DOHH2 (cell line): Measurements from ENCODE around the gene CDH4.

ENCODE experiments used
- EZH2phosphoT487 ChIP-seq: fragments of 200-600 bp; sonication (generic); IDR thresholded peaks from 2 replicates; pipeline ENCODE4 v1.6.1; 2017; ENCODE audit warnings: borderline replicate concordance, mild to moderate bottlenecking, antibody characterized with exemption, low read length, moderate library complexity, mixed read lengths
- TF ChIP-seq, protein P1 (sequence below): fragments of 200-600 bp; sonication (generic); IDR thresholded peaks from one replicate; pipeline ENCODE4 v1.5.1; 2014; ENCODE audit warnings: antibody characterized with exemption, mild to moderate bottlenecking, low read depth, low read length; ENCODE audit not compliant: poor library complexity, severe bottlenecking

GRCh38 chr20:61801065-61801360, 549.0 kb downstream of the CDH4 start:
- TF ChIP-seq EZH2phosphoT487 = no peak
- TF ChIP-seq, protein P1, sequence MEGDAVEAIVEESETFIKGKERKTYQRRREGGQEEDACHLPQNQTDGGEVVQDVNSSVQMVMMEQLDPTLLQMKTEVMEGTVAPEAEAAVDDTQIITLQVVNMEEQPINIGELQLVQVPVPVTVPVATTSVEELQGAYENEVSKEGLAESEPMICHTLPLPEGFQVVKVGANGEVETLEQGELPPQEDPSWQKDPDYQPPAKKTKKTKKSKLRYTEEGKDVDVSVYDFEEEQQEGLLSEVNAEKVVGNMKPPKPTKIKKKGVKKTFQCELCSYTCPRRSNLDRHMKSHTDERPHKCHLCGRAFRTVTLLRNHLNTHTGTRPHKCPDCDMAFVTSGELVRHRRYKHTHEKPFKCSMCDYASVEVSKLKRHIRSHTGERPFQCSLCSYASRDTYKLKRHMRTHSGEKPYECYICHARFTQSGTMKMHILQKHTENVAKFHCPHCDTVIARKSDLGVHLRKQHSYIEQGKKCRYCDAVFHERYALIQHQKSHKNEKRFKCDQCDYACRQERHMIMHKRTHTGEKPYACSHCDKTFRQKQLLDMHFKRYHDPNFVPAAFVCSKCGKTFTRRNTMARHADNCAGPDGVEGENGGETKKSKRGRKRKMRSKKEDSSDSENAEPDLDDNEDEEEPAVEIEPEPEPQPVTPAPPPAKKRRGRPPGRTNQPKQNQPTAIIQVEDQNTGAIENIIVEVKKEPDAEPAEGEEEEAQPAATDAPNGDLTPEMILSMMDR = no peak
